Keratinocyte (primary cell): Measurements from ENCODE around the gene CDA. TPM values are rescaled to one million over a fixed set of nuclear protein-coding genes. Genes with fewer than 3 reads are reported as not detected.

Experiments
- DNase-seq: peaks from one replicate; pipeline ENCODE4 v3.0.0-alpha.2; 2011; ENCODE audit warnings: low read depth, missing footprints, low spot score
- FAIRE-seq: peaks from 2 replicates; lab custom pipeline; 2011; peaks lifted over from hg19 to GRCh38; lab: Jason Lieb, UNC
- H2AFZ ChIP-seq: 2 replicates; pipeline ENCODE4 v1.6.0; 2012; ENCODE audit warnings: low read length, control low read depth, inconsistent platforms; ENCODE audit not compliant: control insufficient read depth
- H3K27ac ChIP-seq: 2 replicates; pipeline ENCODE4 v1.5.1; 2011; ENCODE audit warnings: low read length; ENCODE audit not compliant: control insufficient read depth, insufficient read depth
- H3K27me3 ChIP-seq: 3 replicates; pipeline ENCODE4 v1.6.0; 2011; ENCODE audit warnings: low read length; ENCODE audit not compliant: control insufficient read depth, insufficient read depth; ENCODE audit errors: extremely low read depth
- H3K36me3 ChIP-seq, 2 experiments: 2 replicates in 1 of 2; 3 replicates in 1 of 2; pipeline ENCODE4 v1.5.1; 2011; ENCODE audit warnings: low read length in 2 of 2, mild to moderate bottlenecking in 1 of 2; ENCODE audit not compliant: control insufficient read depth in 2 of 2, insufficient read depth in 2 of 2; ENCODE audit errors: extremely low read depth in 1 of 2
- H3K4me1 ChIP-seq: 3 replicates; pipeline ENCODE4 v1.5.1; 2011; ENCODE audit warnings: low read length; ENCODE audit not compliant: control insufficient read depth, insufficient read depth; ENCODE audit errors: extremely low read depth
- H3K4me2 ChIP-seq: 3 replicates; pipeline ENCODE4 v1.6.0; 2011; ENCODE audit warnings: low read depth, low read length; ENCODE audit not compliant: control insufficient read depth, insufficient read depth; ENCODE audit errors: extremely low read depth
- H3K4me3 ChIP-seq, 3 experiments: fragments of 200-600 bp in 1 of 3; sonication (generic) in 1 of 3; 2 replicates in 2 of 3; 3 replicates in 1 of 3; pipeline ENCODE4 v1.5.1; 2011 to 2016; ENCODE audit warnings: low read length in 3 of 3, mild to moderate bottlenecking in 3 of 3, control low read depth in 2 of 3, inconsistent platforms in 1 of 3, low read depth in 1 of 3, mixed read lengths in 1 of 3, mixed run types in 1 of 3, moderate library complexity in 1 of 3; ENCODE audit not compliant: control insufficient read depth in 2 of 3, insufficient read depth in 2 of 3; ENCODE audit errors: extremely low read depth in 1 of 3
- H3K79me2 ChIP-seq: 2 replicates; pipeline ENCODE4 v1.6.0; 2012; ENCODE audit warnings: low read length; ENCODE audit not compliant: control insufficient read depth, insufficient read depth
- H3K9ac ChIP-seq: 3 replicates; pipeline ENCODE4 v1.6.0; 2011; ENCODE audit warnings: low read length; ENCODE audit not compliant: control insufficient read depth, insufficient read depth; ENCODE audit errors: extremely low read depth
- H3K9me1 ChIP-seq: 3 replicates; pipeline ENCODE4 v1.6.0; 2011; ENCODE audit warnings: low read length; ENCODE audit not compliant: control insufficient read depth, insufficient read depth; ENCODE audit errors: extremely low read depth
- H3K9me3 ChIP-seq: 2 replicates; pipeline ENCODE4 v1.5.1; 2012; ENCODE audit warnings: low read depth, low read length; ENCODE audit not compliant: control insufficient read depth
- H4K20me1 ChIP-seq: 3 replicates; pipeline ENCODE4 v1.6.0; 2011; ENCODE audit warnings: low read length; ENCODE audit not compliant: control insufficient read depth, insufficient read depth; ENCODE audit errors: extremely low read depth
- EZH2 ChIP-seq: IDR thresholded peaks from one replicate; pipeline ENCODE4 v1.6.1; 2012; ENCODE audit warnings: inconsistent platforms, mild to moderate bottlenecking, low read length, moderate library complexity
- dilution Hi-C: fragments of 300-500 bp; cut with MboI; formaldehyde crosslinking; loops from one replicate; pipeline ENCODE4 v1.7.0; 2020; ENCODE audit warnings: low sequenced_read_pairs; ENCODE audit not compliant: extremely low pct_ligation_motif_present
- polyA plus RNA-seq, 5 experiments: library from polyadenylated mRNA; depleted of rRNA in 3 of 5; stranded (reverse) in 3 of 5; stranded (forward) in 1 of 5; unstranded in 1 of 5; fragments of >200 nt; gene quantifications; 1 replicate in 1 of 5; 2 replicates in 3 of 5; 3 replicates in 1 of 5; pipeline versions ENCODE4 v1.2.1 to v1.2.3, GENCODE V29; 2011 to 2012; ENCODE audit warnings: missing spikeins in 2 of 5, low read depth in 1 of 5, low replicate concordance in 1 of 5
- TF ChIP-seq, protein P1 (sequence below), 3 experiments: IDR thresholded peaks in 1 of 3; conservative IDR thresholded peaks in 1 of 3; optimal IDR thresholded peaks in 1 of 3; 2 replicates in 2 of 3; 3 replicates in 1 of 3; pipeline versions ENCODE3 to v1.5.1; 2011; ENCODE audit warnings: low read length in 3 of 3, mild to moderate bottlenecking in 3 of 3, moderate library complexity in 2 of 3, control low read depth in 1 of 3, inconsistent platforms in 1 of 3; ENCODE audit not compliant: insufficient read depth in 2 of 3; ENCODE audit errors: extremely low read depth in 1 of 3

Gene CDA
- polyA plus RNA-seq, 1 donor (not counting 4 experiments of a cell fraction or from before 2014, with no cell fraction given): 44.9 TPM

DNA sequence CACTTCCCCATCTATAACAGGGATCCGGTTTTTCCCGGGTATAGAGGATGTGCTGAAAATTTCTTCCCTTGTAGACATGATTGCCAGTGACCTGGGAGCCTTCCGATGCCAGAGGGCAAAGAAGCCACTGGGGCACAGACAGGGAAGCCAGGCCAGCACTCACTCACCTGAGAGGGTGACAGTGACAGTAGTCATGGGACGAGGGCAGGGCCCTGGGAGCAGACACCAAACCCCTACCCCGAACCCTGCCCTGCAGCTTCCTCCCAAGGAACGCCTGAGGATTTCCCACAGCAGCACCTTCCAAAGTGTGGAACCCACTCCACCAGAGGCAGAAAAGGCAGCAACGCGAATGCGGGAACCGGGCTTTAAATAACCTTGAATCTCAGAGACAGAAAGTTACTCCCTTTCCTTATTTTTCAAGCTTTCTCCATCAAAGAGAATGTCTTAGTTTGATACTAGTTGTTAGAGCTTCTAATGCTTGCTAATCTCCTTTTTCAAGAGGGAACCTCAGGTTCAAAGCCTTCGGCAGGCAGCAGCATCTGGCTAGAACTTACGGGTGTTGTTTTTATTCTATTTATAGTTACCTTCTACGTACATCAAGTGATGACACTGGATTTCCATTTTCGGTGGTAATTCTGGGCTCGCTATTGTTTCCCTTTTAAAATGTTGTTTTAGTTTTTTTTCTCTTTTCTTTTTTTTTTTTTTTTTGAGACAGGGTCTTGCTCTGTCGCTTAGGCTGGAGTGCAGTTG lies 69.4 kb downstream of the CDA start:
- H3K4me2 ChIP-seq: no peak overlapping the region

DNA sequence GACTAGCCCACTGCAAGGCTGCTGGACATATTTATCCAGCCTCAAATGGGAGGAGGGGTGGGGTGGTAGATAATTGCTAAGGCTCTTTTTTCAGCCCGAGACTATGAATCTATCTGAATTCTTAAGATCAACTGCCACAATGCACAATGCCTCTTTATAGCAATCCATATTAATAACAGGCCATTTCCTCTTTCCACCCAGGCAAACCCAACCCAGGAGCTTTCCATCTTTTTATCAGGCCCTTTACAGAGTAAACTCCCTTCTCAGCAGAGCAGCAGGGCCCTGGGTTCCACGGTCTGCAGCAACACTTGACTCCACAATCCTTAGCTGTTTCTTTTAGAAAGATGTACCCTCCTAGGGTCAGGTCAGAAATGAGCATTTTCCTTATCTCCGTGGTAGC lies 71.5 kb downstream of the CDA start:
- no peak for FAIRE-seq
- H3K79me2 ChIP-seq: peaks cover 59% of the 10 kb centered on the region

More for the DNA sequence above, 69.4 kb downstream of the CDA start:
- H3K27ac ChIP-seq: no peak overlapping the region
- DNase-seq: no peak
- TF ChIP-seq, protein P1, sequence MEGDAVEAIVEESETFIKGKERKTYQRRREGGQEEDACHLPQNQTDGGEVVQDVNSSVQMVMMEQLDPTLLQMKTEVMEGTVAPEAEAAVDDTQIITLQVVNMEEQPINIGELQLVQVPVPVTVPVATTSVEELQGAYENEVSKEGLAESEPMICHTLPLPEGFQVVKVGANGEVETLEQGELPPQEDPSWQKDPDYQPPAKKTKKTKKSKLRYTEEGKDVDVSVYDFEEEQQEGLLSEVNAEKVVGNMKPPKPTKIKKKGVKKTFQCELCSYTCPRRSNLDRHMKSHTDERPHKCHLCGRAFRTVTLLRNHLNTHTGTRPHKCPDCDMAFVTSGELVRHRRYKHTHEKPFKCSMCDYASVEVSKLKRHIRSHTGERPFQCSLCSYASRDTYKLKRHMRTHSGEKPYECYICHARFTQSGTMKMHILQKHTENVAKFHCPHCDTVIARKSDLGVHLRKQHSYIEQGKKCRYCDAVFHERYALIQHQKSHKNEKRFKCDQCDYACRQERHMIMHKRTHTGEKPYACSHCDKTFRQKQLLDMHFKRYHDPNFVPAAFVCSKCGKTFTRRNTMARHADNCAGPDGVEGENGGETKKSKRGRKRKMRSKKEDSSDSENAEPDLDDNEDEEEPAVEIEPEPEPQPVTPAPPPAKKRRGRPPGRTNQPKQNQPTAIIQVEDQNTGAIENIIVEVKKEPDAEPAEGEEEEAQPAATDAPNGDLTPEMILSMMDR (optimal IDR thresholded peaks at IDR 0.05 in 1 of 3, IDR thresholded peaks at IDR 0.05 in 1 of 3, conservative IDR thresholded peaks at IDR 0.05 in 1 of 3; ENCODE audit: extremely low read depth in 1 of 3, insufficient read depth in 2 of 3, low read length in 3 of 3): no peak
- no peak for TF ChIP-seq EZH2
- no peak for FAIRE-seq
- H3K36me3 ChIP-seq: peaks cover 27 to 55% of the 10 kb centered on the region in 2 experiments
- dilution Hi-C loops: no loop called here
- H3K9me1 ChIP-seq: no peaks in the 10 kb centered on the region
- no peak overlapping the region for H2AFZ ChIP-seq
- no peaks in the 10 kb centered on the region for H3K27me3 ChIP-seq
- no peaks in the 10 kb centered on the region for H3K9me3 ChIP-seq
- H3K4me1 ChIP-seq: peaks cover 16% of the 10 kb centered on the region
- no peak overlapping the region for H3K4me3 ChIP-seq
- H4K20me1 ChIP-seq: peaks cover 6% of the 10 kb centered on the region
- no peak overlapping the region for H3K9ac ChIP-seq
- H3K79me2 ChIP-seq: peaks cover 61% of the 10 kb centered on the region

More for the DNA sequence above, 71.5 kb downstream of the CDA start:
- dilution Hi-C loops: no loop called here
- Histone ChIP-seq H3K9me1 (no peaks in the 10 kb centered on the region), H3K9ac (peak overlapping the region; percentile 92), H2AFZ (peak overlapping the region; percentile 77), H3K4me1 (peaks cover 16% of the 10 kb centered on the region), H3K27me3 (no peaks in the 10 kb centered on the region), H3K4me3 (peak overlapping the region; percentile 96 to 99 (median 98)), H3K4me2 (peak overlapping the region; percentile 96), H3K36me3 (peaks cover 22 to 37% of the 10 kb centered on the region in 2 experiments), H3K9me3 (no peaks in the 10 kb centered on the region), H4K20me1 (peaks cover 3% of the 10 kb centered on the region), H3K27ac (peak overlapping the region; percentile 82)
- TF ChIP-seq EZH2: no peak
- TF ChIP-seq, protein P1 (optimal IDR thresholded peaks at IDR 0.05 in 1 of 3, IDR thresholded peaks at IDR 0.05 in 1 of 3, conservative IDR thresholded peaks at IDR 0.05 in 1 of 3; ENCODE audit: extremely low read depth in 1 of 3, insufficient read depth in 2 of 3, low read length in 3 of 3): no peak
- no peak for DNase-seq
